Ovary (tissue), 3 donors: ENCODE data around the gene KRT17.

ENCODE experiments used
- EP300 ChIP-seq: sonication (generic); formaldehyde crosslinking; IDR thresholded peaks from one replicate; pipeline ENCODE4 v1.6.1; 2017; ENCODE audit warnings: antibody characterized with exemption
- POLR2A ChIP-seq: fragments of 450-650 bp; IDR thresholded peaks from one replicate; pipeline ENCODE4 v1.6.1; 2017; ENCODE audit warnings: antibody characterized with exemption, mild to moderate bottlenecking, moderate library complexity
- TF ChIP-seq, protein P1 (sequence below), 3 donors: fragments of 450-650 bp in 2 of 3; fragments of 200-600 bp in 1 of 3; IDR thresholded peaks; one replicate each; pipeline versions ENCODE4 v1.5.1 to v1.8.0; 2016 to 2022; ENCODE audit warnings: antibody characterized with exemption in 3 of 3, mild to moderate bottlenecking in 1 of 3
- donor health status: DM: no; HTN: no; CAD: no.

DNA sequence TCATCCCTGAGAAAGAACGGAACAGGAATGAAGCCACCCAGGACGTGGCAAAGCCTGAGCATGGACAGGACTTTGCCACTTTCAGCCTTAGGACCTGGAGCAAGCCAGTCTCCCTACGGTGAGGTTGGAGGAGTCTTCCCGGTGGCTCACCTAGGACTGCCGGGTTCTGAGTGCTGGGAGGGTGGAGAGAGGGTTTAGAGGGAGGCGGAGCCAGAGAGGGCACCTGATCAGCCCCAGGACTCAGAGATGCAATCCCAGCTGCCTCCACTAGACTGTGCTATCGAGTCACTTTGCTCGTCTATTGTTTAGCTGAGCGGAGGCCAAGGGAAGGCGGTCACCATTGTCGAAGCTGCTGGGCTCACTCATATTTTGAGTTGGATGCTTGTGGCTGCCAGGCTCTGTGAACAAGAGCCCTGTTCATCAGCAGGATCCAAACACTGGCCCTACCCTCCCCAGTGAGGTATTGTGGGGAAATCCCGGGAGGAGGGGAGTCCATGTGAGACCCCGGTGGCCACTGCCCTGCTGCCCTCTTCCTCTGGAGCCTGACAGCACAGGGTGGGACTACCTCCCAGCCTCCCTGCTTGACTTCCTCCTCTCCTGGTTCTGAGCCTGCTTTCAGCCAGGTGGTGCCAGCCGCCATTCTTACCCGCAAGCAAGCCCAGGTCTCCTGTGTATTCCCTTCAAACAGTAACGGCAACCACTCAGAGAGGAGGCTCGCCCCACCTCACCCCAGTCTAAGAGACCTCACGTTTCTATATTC lies 44.7 kb downstream of the KRT17 start:
- TF ChIP-seq, protein P1, sequence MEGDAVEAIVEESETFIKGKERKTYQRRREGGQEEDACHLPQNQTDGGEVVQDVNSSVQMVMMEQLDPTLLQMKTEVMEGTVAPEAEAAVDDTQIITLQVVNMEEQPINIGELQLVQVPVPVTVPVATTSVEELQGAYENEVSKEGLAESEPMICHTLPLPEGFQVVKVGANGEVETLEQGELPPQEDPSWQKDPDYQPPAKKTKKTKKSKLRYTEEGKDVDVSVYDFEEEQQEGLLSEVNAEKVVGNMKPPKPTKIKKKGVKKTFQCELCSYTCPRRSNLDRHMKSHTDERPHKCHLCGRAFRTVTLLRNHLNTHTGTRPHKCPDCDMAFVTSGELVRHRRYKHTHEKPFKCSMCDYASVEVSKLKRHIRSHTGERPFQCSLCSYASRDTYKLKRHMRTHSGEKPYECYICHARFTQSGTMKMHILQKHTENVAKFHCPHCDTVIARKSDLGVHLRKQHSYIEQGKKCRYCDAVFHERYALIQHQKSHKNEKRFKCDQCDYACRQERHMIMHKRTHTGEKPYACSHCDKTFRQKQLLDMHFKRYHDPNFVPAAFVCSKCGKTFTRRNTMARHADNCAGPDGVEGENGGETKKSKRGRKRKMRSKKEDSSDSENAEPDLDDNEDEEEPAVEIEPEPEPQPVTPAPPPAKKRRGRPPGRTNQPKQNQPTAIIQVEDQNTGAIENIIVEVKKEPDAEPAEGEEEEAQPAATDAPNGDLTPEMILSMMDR (IDR thresholded peaks at IDR 0.05), result peak in 1 of 3 donors; percentile 23
- TF ChIP-seq POLR2A (no peak), EP300 (no peak)
